HepG2 (cell line): ENCODE data around the gene SLC22A7. TPM values are rescaled to one million over a fixed set of nuclear protein-coding genes. Genes with fewer than 3 reads are reported as not detected.

Experiments
- ATAC-seq: fragments of 200-7000 bp; cut with Tn5 transposase; 3 replicates; pipeline ENCODE4 v1.9.1; 2020; ENCODE audit warnings: mild to moderate bottlenecking, moderate library complexity
- BruUV-seq: library from RNA; stranded (reverse); fragments of 400-500 nt; replicated peaks from 2 replicates; lab custom pipeline; 2021; lab: Mats Ljungman, UMichigan
- CTCF ChIA-PET: fragments of 300-600 bp; formaldehyde crosslinking; extraction: SDS; loops from one replicate; lab custom pipeline; 2021; ENCODE audit warnings: low total read pairs, inconsistent platforms, low intra/inter-chr PET ratio; lab: Yijun Ruan, JAX
- POLR2A ChIA-PET: fragments of 350-600 bp; sonication (Branson Sonifier 250); formaldehyde crosslinking; loops from one replicate; lab custom pipeline; 2020; ENCODE audit warnings: antibody characterized with exemption, inconsistent platforms; lab: Yijun Ruan, JAX
- DNase-seq: peaks from one replicate; pipeline ENCODE4 v3.0.0-alpha.2; 2015; ENCODE audit warnings: low spot score
- FAIRE-seq: peaks from 3 replicates; lab custom pipeline; 2011; peaks lifted over from hg19 to GRCh38; lab: Jason Lieb, UNC
- H2AFZ ChIP-seq: one replicate; pipeline ENCODE4 v1.6.1; 2011; ENCODE audit warnings: low read length, inconsistent platforms
- H3K27ac ChIP-seq: fragments of 300-600 bp; 3 replicates; pipeline ENCODE4 v1.8.0; 2011; ENCODE audit warnings: mixed run types, mild to moderate bottlenecking, mixed read lengths, low read length, inconsistent platforms; ENCODE audit not compliant: insufficient read depth; ENCODE audit errors: extremely low read length
- H3K27me3 ChIP-seq, 2 experiments: fragments of 200-600 bp in 1 of 2; 2 replicates in 1 of 2; 3 replicates in 1 of 2; pipeline versions ENCODE4 v1.6.0 to v1.8.0; 2011; ENCODE audit warnings: low read length in 2 of 2, mild to moderate bottlenecking in 2 of 2, moderate library complexity in 2 of 2, inconsistent platforms in 1 of 2; ENCODE audit not compliant: insufficient read depth in 2 of 2, control insufficient read depth in 1 of 2
- H3K36me3 ChIP-seq, 2 experiments: fragments of 200-600 bp in 1 of 2; replicated peaks in 1 of 2; 2 replicates in 1 of 2; 3 replicates in 1 of 2; pipeline versions ENCODE4 v1.5.1 to v1.8.0; 2011; ENCODE audit warnings: low read length in 2 of 2, inconsistent platforms in 1 of 2; ENCODE audit not compliant: insufficient read depth in 2 of 2, control insufficient read depth in 1 of 2
- H3K4me1 ChIP-seq: 2 replicates; pipeline ENCODE4 v1.5.1; 2012; ENCODE audit warnings: low read length, inconsistent platforms; ENCODE audit not compliant: insufficient read depth
- H3K4me2 ChIP-seq: 2 replicates; pipeline ENCODE4 v1.6.0; 2011; ENCODE audit warnings: low read depth, low read length, inconsistent platforms
- H3K4me3 ChIP-seq, 3 experiments: fragments of 200-600 bp in 1 of 3; sonication (generic), shearing (Covaris generic) in 1 of 3; replicated peaks in 1 of 3; 2 replicates each; pipeline ENCODE4 v1.5.1; 2011 to 2016; ENCODE audit warnings: low read length in 3 of 3, inconsistent platforms in 2 of 3, low read depth in 2 of 3, mild to moderate bottlenecking in 2 of 3, control low read depth in 1 of 3, mixed read lengths in 1 of 3; ENCODE audit not compliant: insufficient read depth in 1 of 3
- H3K79me2 ChIP-seq: one replicate; pipeline ENCODE4 v1.6.1; 2011; ENCODE audit warnings: low read length, inconsistent platforms; ENCODE audit not compliant: insufficient read depth
- H3K9ac ChIP-seq: 2 replicates; pipeline ENCODE4 v1.6.0; 2011; ENCODE audit warnings: mild to moderate bottlenecking, low read depth, low read length, inconsistent platforms; ENCODE audit not compliant: insufficient read depth
- H3K9me3 ChIP-seq: 2 replicates; pipeline ENCODE4 v1.5.1; 2012; ENCODE audit warnings: mild to moderate bottlenecking, low read length
- H4K20me1 ChIP-seq: 2 replicates; pipeline ENCODE4 v1.6.0; 2011; ENCODE audit warnings: inconsistent platforms, mild to moderate bottlenecking, low read length, moderate library complexity; ENCODE audit not compliant: insufficient read depth
- AKAP8 ChIP-seq: sonication (generic); formaldehyde crosslinking; IDR thresholded peaks from 2 replicates; pipeline ENCODE4 v1.5.1; 2020; ENCODE audit warnings: mild to moderate bottlenecking, missing genetic modification reagents
- FOXO1 ChIP-seq: sonication (generic); formaldehyde crosslinking; IDR thresholded peaks from 2 replicates; pipeline ENCODE4 v1.4.0; 2020; ENCODE audit warnings: missing genetic modification reagents
- HOXA3 ChIP-seq: sonication (generic); formaldehyde crosslinking; IDR thresholded peaks from 2 replicates; pipeline ENCODE4 v1.5.0; 2020; ENCODE audit warnings: missing genetic modification reagents
- KIAA2018 ChIP-seq: sonication (generic); formaldehyde crosslinking; IDR thresholded peaks from 2 replicates; pipeline ENCODE4 v1.5.0; 2020; ENCODE audit warnings: mild to moderate bottlenecking, missing genetic modification reagents, borderline replicate concordance
- NFATC3 ChIP-seq: sonication (generic); formaldehyde crosslinking; IDR thresholded peaks from 2 replicates; pipeline ENCODE4 v1.5.1; 2020; ENCODE audit warnings: mild to moderate bottlenecking, missing genetic modification reagents
- NR3C1 ChIP-seq: sonication (generic); formaldehyde crosslinking; IDR thresholded peaks from 2 replicates; pipeline ENCODE4 v1.4.0; 2020; ENCODE audit warnings: missing genetic modification reagents
- TERF1 ChIP-seq: sonication (generic); formaldehyde crosslinking; IDR thresholded peaks from 2 replicates; pipeline ENCODE4 v1.8.0; 2022; ENCODE audit warnings: mild to moderate bottlenecking, missing genetic modification reagents, moderate library complexity
- WIZ ChIP-seq: sonication (generic); formaldehyde crosslinking; IDR thresholded peaks from 2 replicates; pipeline ENCODE4 v1.5.1; 2020; ENCODE audit warnings: mild to moderate bottlenecking, missing genetic modification reagents
- ZNF260 ChIP-seq: sonication (generic); formaldehyde crosslinking; IDR thresholded peaks from 2 replicates; pipeline ENCODE4 v1.4.0; 2020; ENCODE audit warnings: missing genetic modification reagents, low read depth, mild to moderate bottlenecking, borderline replicate concordance
- WGBS: methylation state at CpG from one replicate; pipeline ENCODE4 v1.1.6; 2017; ENCODE audit warnings: low lambda C conversion rate; 5-methylcytosine and 5-hydroxymethylcytosine counted together
- in situ Hi-C: cut with HindIII; loops from 2 replicates; pipeline ENCODE4 v1.10.0; 2017; ENCODE audit warnings: low pct_unique_long_range_greater_than_20kb; ENCODE audit not compliant: extremely low pct_ligation_motif_present
- intact Hi-C: fragments of 100-400 bp; cut with micrococcal nuclease; formaldehyde crosslinking; loops from one replicate; pipeline ENCODE4 v1.10.0; 2022; ENCODE audit not compliant: unreplicated experiment
- polyA plus RNA-seq, 8 experiments: library from polyadenylated mRNA; depleted of rRNA in 3 of 8; stranded (reverse) in 7 of 8; unstranded in 1 of 8; fragments of >200 nt; fragmentation: Illumina TruSeq in 4 of 8; extraction: Trizol in 4 of 8; gene quantifications; 2 replicates each; pipeline versions ENCODE4 v1.2.1 to v1.2.3, GENCODE V29; 2011 to 2016; ENCODE audit warnings: low read depth in 4 of 8, missing spikeins in 1 of 8, mixed read lengths in 1 of 8; ENCODE audit not compliant: insufficient read depth in 1 of 8
- total RNA-seq, 5 experiments: library from RNA; depleted of rRNA; stranded (reverse); fragments of >200 nt; fragmentation: Illumina TruSeq; extraction: Trizol; gene quantifications; 2 replicates each; pipeline ENCODE4 v1.2.3, GENCODE V29; 2016; ENCODE audit warnings: low read depth in 1 of 5
- TF ChIP-seq, protein P1 (sequence below): fragments of 450-650 bp; IDR thresholded peaks from 2 replicates; pipeline ENCODE4 v1.6.1; 2016

SLC22A7 gene
- total and polyA plus RNA-seq, 2 of the 13 experiments (the other 11 are each of a cell fraction or from before 2014, with no cell fraction given), result 5.3 to 22.6 TPM

- H3K4me3 ChIP-seq, result no peak overlapping the region; a peak in 1 of 6 replicates
- H4K20me1 ChIP-seq, result no peaks in the 10 kb centered on the region
- peak overlapping the region; percentile 14; the same call in 1 of the 2 replicates for H3K4me2 ChIP-seq
- ATAC-seq (peak; percentile 73), FAIRE-seq (peak; percentile 77), DNase-seq (peak; percentile 78)
- no TSS peak for BruUV-seq
- no peaks in the 10 kb centered on the region for H3K79me2 ChIP-seq
- no peaks in the 10 kb centered on the region for H3K9me3 ChIP-seq
- H3K27me3 ChIP-seq, result peaks cover 0 to 4% of the 10 kb centered on the region in 2 experiments; a peak in 2 of 5 replicates
- peak overlapping the region; percentile 62 for H2AFZ ChIP-seq
- intact Hi-C loops, result loop anchor here (1.0 to 10.0 kb wide), 6 partner anchors 24 to 244 kb away; partner anchors contain the start of gene ABCC10
- 48% methylated on average over 10 of the region's 12 CpGs for WGBS
- in situ Hi-C loops, result loop anchor here (5.0 kb wide), 3 partner anchors 69 to 234 kb away; no protein-coding TSS in a partner anchor
- no peaks in the 10 kb centered on the region for H3K36me3 ChIP-seq
- ChIA-PET CTCF (interaction anchor here (0.7 to 5.0 kb wide), 4 partner anchors 24 to 191 kb away, joined by 3 to 79 read pairs (median 24); no protein-coding TSS in a partner anchor), POLR2A (interaction anchor here (0.7 to 20.0 kb wide), 7 partner anchors 15 to 92 kb away, joined by 3 to 314 read pairs (median 4); partner anchors contain the start of genes DNPH1 and SLC22A7)
- H3K27ac ChIP-seq, result no peak overlapping the region
- no peak overlapping the region for H3K9ac ChIP-seq
- H3K4me1 ChIP-seq, result peaks cover 78% of the 10 kb centered on the region
- TF ChIP-seq NFATC3 (CRISPR knock-in tag), result 0 out of 2 replicates have a peak, but pooled peaks have one; percentile 59
- TF ChIP-seq WIZ (CRISPR knock-in tag), result no peak
- no peak for TF ChIP-seq NR3C1 (CRISPR knock-in tag)
- no peak; the same call in 1 of the 2 replicates for TF ChIP-seq HOXA3
- no peak for TF ChIP-seq ZNF260 (CRISPR knock-in tag)
- TF ChIP-seq KIAA2018 (CRISPR knock-in tag), result no peak
- TF ChIP-seq, protein P1, sequence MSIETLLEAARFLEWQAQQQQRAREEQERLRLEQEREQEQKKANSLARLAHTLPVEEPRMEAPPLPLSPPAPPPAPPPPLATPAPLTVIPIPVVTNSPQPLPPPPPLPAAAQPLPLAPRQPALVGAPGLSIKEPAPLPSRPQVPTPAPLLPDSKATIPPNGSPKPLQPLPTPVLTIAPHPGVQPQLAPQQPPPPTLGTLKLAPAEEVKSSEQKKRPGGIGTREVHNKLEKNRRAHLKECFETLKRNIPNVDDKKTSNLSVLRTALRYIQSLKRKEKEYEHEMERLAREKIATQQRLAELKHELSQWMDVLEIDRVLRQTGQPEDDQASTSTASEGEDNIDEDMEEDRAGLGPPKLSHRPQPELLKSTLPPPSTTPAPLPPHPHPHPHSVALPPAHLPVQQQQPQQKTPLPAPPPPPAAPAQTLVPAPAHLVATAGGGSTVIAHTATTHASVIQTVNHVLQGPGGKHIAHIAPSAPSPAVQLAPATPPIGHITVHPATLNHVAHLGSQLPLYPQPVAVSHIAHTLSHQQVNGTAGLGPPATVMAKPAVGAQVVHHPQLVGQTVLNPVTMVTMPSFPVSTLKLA, result no peak
- TF ChIP-seq AKAP8, result no peak
- peak; percentile 62; the same call in 1 of the 2 replicates for TF ChIP-seq FOXO1 (CRISPR knock-in tag)
- TF ChIP-seq TERF1 (CRISPR knock-in tag), result no peak
Measured at GRCh38 chr6:43263314-43264178, 34.5 kb upstream of the SLC22A7 start.
